SW 1271 (cell line): ENCODE measurements around the gene OR51Q1.

Experiments
- DNase-seq, 2 experiments: peaks; one replicate each; lab custom pipeline; 2025; lab: John Stamatoyannopoulos, UW

The OR51Q1 gene, protein sequence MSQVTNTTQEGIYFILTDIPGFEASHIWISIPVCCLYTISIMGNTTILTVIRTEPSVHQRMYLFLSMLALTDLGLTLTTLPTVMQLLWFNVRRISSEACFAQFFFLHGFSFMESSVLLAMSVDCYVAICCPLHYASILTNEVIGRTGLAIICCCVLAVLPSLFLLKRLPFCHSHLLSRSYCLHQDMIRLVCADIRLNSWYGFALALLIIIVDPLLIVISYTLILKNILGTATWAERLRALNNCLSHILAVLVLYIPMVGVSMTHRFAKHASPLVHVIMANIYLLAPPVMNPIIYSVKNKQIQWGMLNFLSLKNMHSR

GRCh38 chr11:5421811-5422210 is at the start of gene OR51Q1:
Gene OR51Q1, plus strand, starts transcription at chr11:5422111. Its CDS starts 90 bp downstream, at chr11:5422201.
- no peak for DNase-seq

GRCh38 chr11:5380740-5381342 is 41.1 kb upstream of the OR51Q1 start:
- DNase-seq = peak in 1 of 2 experiments; percentile 71

- no peak for DNase-seq
Observed at GRCh38 chr11:5383576-5383975, 38.3 kb upstream of the OR51Q1 start, which contains the start of gene OR51M1. Gene OR51M1, plus strand, starts transcription at chr11:5383812. Its CDS starts 5,587 bp downstream, at chr11:5389399.

GRCh38 chr11:5384335-5384734 is 37.6 kb upstream of the OR51Q1 start:
- no peak for DNase-seq

GRCh38 chr11:5390210-5390609 is 31.7 kb upstream of the OR51Q1 start:
- no peak for DNase-seq

DNA sequence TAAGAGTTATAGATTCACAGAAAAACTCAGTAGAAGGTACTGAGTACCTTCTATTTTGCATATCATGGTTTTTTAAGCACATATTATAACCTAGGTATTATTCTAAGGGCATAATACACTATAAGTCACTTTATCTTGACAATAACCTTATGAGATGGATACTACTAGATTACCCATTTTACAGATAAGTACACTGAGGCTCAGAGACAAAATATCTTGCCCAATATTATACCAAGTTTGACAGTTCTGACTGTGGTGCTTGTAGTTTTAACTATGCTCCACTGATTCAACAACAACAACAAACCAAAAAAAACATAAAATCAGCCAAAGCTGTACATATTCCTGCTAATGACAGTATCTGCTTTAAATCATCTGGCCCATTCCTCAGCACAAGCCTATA is 27.8 kb upstream of the OR51Q1 start:
- no peak for DNase-seq

DNA sequence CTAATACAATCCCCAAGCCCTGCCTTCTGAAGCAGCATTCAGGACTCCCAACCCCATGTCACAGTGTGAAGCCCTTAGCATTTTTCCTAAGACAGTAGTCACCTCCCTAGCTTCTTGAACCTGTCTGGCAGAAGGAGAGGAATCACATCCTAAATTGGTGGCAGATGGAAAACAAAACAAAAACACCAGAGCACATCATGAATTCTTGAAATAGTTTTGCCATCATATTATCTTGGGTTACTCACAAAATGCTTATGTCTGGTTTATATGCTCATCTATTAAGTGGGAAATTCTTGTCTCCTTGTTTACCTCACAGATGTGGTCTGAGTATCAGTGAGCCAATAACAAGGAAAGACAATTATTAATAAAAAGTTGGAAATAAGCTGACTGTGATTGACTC is 23.0 kb upstream of the OR51Q1 start:
- no peak for DNase-seq

- no peak for DNase-seq
Observed at GRCh38 chr11:5405173-5405572, 16.7 kb upstream of the OR51Q1 start.

- no peak for DNase-seq
Observed at GRCh38 chr11:5420993-5421392, 918 bp upstream of the OR51Q1 start.

DNA sequence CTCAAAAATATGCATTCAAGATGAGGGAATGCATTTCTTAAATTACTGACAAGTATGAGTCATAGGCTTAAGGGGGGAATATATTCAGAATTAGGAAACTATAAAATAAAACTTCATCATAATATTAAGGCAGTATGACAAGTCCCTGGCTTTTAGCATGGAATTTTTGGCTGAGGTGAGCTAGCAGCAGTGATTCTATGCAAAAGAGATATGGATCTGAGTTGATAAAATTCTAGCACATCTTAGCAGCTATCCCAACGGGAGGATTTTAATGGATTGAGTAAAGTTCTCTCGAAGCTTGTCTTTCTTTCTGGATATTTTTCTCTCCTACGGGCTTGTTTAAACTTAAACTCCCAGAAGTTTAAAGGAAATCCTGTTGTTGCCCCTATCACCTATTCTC is 1.2 kb downstream of the OR51Q1 start:
- DNase-seq = no peak

- no peak for DNase-seq
Observed at GRCh38 chr11:5441414-5441813, 19.5 kb downstream of the OR51Q1 start, which contains the start of gene OR51I1. Gene OR51I1, minus strand, starts transcription at chr11:5441514. Its CDS starts 0 bp downstream, at chr11:5441514.

GRCh38 chr11:5443835-5444393 is 22.0 kb downstream of the OR51Q1 start:
- DNase-seq = no peak

DNA sequence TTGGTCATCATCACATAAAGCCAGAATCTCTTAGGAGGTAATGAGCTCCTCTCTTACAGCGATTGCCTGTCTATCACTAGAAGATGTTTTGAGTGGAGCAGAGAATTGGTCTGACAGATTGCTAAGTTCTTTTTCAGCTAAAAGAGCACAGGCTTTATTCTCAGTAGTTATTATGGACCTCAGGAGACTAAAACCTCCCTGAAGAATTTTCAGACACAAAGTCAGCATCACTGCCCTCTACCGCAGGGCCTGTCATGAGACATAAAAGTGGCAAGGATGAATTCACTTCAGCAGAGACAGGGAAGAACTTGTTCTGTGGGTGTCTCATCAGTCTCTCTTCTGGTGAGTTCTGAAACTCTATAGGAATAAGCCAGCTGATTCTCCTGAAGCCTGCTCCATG is 27.1 kb downstream of the OR51Q1 start, which contains the start of gene OR51I2:
Gene OR51I2, plus strand, starts transcription at position 301 of the 400 bp plus-strand sequence. CDS start 4,166 bp downstream, outside the sequence.
- no peak for DNase-seq

- DNase-seq = no peak
Observed at GRCh38 chr11:5449432-5449831, 27.5 kb downstream of the OR51Q1 start.

- no peak for DNase-seq
Observed at GRCh38 chr11:5460983-5461621, 39.2 kb downstream of the OR51Q1 start.

DNA sequence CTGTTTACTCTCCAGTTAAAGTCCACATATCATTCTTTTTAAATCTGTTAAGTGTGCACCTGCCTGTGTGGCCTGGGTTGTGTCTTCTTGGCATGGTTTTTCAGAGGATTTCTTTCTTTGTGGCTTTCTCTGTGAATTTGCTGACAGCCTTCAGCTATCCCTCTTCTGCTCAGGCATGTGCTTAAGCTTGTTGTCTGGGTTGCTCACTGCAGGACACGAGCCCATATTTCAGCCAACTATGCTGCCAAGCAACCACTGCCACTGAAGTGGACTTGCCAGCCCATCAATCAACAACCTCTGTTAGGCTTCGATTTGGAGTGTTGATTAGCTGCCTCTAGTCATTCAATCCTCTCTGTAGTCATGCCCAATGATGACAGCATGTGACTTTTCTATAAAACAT is 45.6 kb downstream of the OR51Q1 start:
- no peak for DNase-seq
